ENCODE results near the gene AP3B1.
"Not testable (repeated sequence)": the region's sequence is repeated elsewhere in the genome, so short reads cannot be mapped to it uniquely, and the experiment has no call there.

Gene AP3B1

GRCh38 chr5:78050888-78051287 lies 243.6 kb downstream of the AP3B1 start:
- in situ Hi-C loops (cut with MboI; ENCODE audit: low sequenced_read_pairs) = no loop called here
- DNase-seq (ENCODE audit: low spot score in 2 of 2) = peak in 1 of 2 experiments; percentile 91
- H3K9me3 ChIP-seq = no peaks in the 10 kb centered on the region
- H3K36me3 ChIP-seq (replicated peaks) = no peaks in the 10 kb centered on the region
- H3K4me1 ChIP-seq = peaks cover 10% of the 10 kb centered on the region
- H3K4me3 ChIP-seq = no peak overlapping the region
- H3K27me3 ChIP-seq (ENCODE audit: low read depth) = peaks cover 2% of the 10 kb centered on the region

GRCh38 chr5:78046823-78047222 lies 247.7 kb downstream of the AP3B1 start:
- H3K9me3 ChIP-seq; H3K4me3 ChIP-seq; in situ Hi-C loops (cut with MboI; ENCODE audit: low sequenced_read_pairs); H3K4me1 ChIP-seq; H3K27me3 ChIP-seq (ENCODE audit: low read depth); H3K36me3 ChIP-seq (replicated peaks); DNase-seq (ENCODE audit: low spot score in 2 of 2): not testable (repeated sequence)

- DNase-seq (ENCODE audit: low spot score in 2 of 2) = no peak
- in situ Hi-C loops (cut with MboI; ENCODE audit: low sequenced_read_pairs) = no loop called here
- Histone ChIP-seq H3K36me3 (replicated peaks) (no peaks in the 10 kb centered on the region), H3K9me3 (no peaks in the 10 kb centered on the region), H3K27me3 (ENCODE audit: low read depth) (no peaks in the 10 kb centered on the region; the same call in 1 of the 2 replicates), H3K4me3 (no peak overlapping the region), H3K4me1 (peaks cover 3% of the 10 kb centered on the region)
These were observed 248.5 kb downstream of the AP3B1 start for GRCh38 chr5:78046006-78046405.

GRCh38 chr5:78041805-78042204 lies 252.7 kb downstream of the AP3B1 start:
- no peak for DNase-seq (ENCODE audit: low spot score in 2 of 2)
- Histone ChIP-seq H3K27me3 (ENCODE audit: low read depth) (no peaks in the 10 kb centered on the region), H3K36me3 (replicated peaks) (no peaks in the 10 kb centered on the region), H3K4me3 (no peak overlapping the region), H3K9me3 (no peaks in the 10 kb centered on the region), H3K4me1 (no peaks in the 10 kb centered on the region)
- in situ Hi-C loops (cut with MboI; ENCODE audit: low sequenced_read_pairs) = no loop called here

- in situ Hi-C loops (cut with MboI; ENCODE audit: low sequenced_read_pairs) = no loop called here
- H3K4me3 ChIP-seq = no peak overlapping the region
- DNase-seq (ENCODE audit: low spot score in 2 of 2) = no peak
- no peaks in the 10 kb centered on the region for H3K4me1 ChIP-seq
- H3K9me3 ChIP-seq = no peaks in the 10 kb centered on the region
- no peaks in the 10 kb centered on the region for H3K27me3 ChIP-seq (ENCODE audit: low read depth)
- H3K36me3 ChIP-seq (replicated peaks) = no peaks in the 10 kb centered on the region
These were observed 269.0 kb downstream of the AP3B1 start for GRCh38 chr5:78025540-78025939.

GRCh38 chr5:78019744-78020143 lies 274.8 kb downstream of the AP3B1 start:
- Histone ChIP-seq H3K27me3 (ENCODE audit: low read depth) (no peaks in the 10 kb centered on the region), H3K36me3 (replicated peaks) (no peaks in the 10 kb centered on the region), H3K4me1 (peaks cover 13% of the 10 kb centered on the region), H3K4me3 (no peak overlapping the region), H3K9me3 (no peaks in the 10 kb centered on the region)
- DNase-seq (ENCODE audit: low spot score in 2 of 2) = no peak
- in situ Hi-C loops (cut with MboI; ENCODE audit: low sequenced_read_pairs) = no loop called here

- peak in 1 of 2 experiments; percentile 94 for DNase-seq (ENCODE audit: low spot score in 2 of 2)
- Histone ChIP-seq H3K9me3 (no peaks in the 10 kb centered on the region), H3K4me1 (peaks cover 13% of the 10 kb centered on the region), H3K36me3 (replicated peaks) (no peaks in the 10 kb centered on the region), H3K27me3 (ENCODE audit: low read depth) (no peaks in the 10 kb centered on the region), H3K4me3 (no peak overlapping the region)
- in situ Hi-C loops (cut with MboI; ENCODE audit: low sequenced_read_pairs) = no loop called here
These were observed 277.5 kb downstream of the AP3B1 start for GRCh38 chr5:78016863-78017529.

GRCh38 chr5:78009937-78010527 lies 284.5 kb downstream of the AP3B1 start:
- in situ Hi-C loops (cut with MboI; ENCODE audit: low sequenced_read_pairs) = no loop called here
- no peaks in the 10 kb centered on the region for H3K27me3 ChIP-seq (ENCODE audit: low read depth)

GRCh38 chr5:78008356-78008967 lies 286.0 kb downstream of the AP3B1 start:
- Histone ChIP-seq H3K4me1 (peaks cover 23% of the 10 kb centered on the region), H3K27me3 (ENCODE audit: low read depth) (no peaks in the 10 kb centered on the region), H3K4me3 (no peak overlapping the region), H3K9me3 (no peaks in the 10 kb centered on the region), H3K36me3 (replicated peaks) (no peaks in the 10 kb centered on the region)
- DNase-seq (ENCODE audit: low spot score in 2 of 2) = peak; percentile 51 to 56
- in situ Hi-C loops (cut with MboI; ENCODE audit: low sequenced_read_pairs) = no loop called here

More at GRCh38 chr5:78009937-78010527, 284.5 kb downstream of the AP3B1 start:
- Histone ChIP-seq H3K9me3 (no peaks in the 10 kb centered on the region), H3K4me3 (no peak overlapping the region), H3K36me3 (replicated peaks) (no peaks in the 10 kb centered on the region), H3K4me1 (peaks cover 8% of the 10 kb centered on the region)
- DNase-seq (ENCODE audit: low spot score in 2 of 2) = no peak

GRCh38 chr5:78007233-78007632 lies 287.3 kb downstream of the AP3B1 start:
- Histone ChIP-seq H3K36me3 (replicated peaks) (no peaks in the 10 kb centered on the region), H3K4me1 (peaks cover 33% of the 10 kb centered on the region), H3K9me3 (no peaks in the 10 kb centered on the region), H3K4me3 (no peak overlapping the region), H3K27me3 (ENCODE audit: low read depth) (no peaks in the 10 kb centered on the region)
- DNase-seq (ENCODE audit: low spot score in 2 of 2) = no peak
- in situ Hi-C loops (cut with MboI; ENCODE audit: low sequenced_read_pairs) = no loop called here

GRCh38 chr5:78006449-78006848 lies 288.0 kb downstream of the AP3B1 start:
- in situ Hi-C loops (cut with MboI; ENCODE audit: low sequenced_read_pairs) = no loop called here
- Histone ChIP-seq H3K4me1 (peaks cover 33% of the 10 kb centered on the region), H3K9me3 (no peaks in the 10 kb centered on the region), H3K27me3 (ENCODE audit: low read depth) (no peaks in the 10 kb centered on the region), H3K4me3 (no peak overlapping the region), H3K36me3 (replicated peaks) (no peaks in the 10 kb centered on the region)
- no peak for DNase-seq (ENCODE audit: low spot score in 2 of 2)

GRCh38 chr5:78005021-78005785 lies 289.3 kb downstream of the AP3B1 start:
- no peaks in the 10 kb centered on the region for H3K9me3 ChIP-seq
- no peak overlapping the region for H3K4me3 ChIP-seq
- H3K4me1 ChIP-seq = peaks cover 33% of the 10 kb centered on the region
- no peaks in the 10 kb centered on the region for H3K27me3 ChIP-seq (ENCODE audit: low read depth)
- DNase-seq (ENCODE audit: low spot score in 2 of 2) = peak; percentile 58 to 98
- in situ Hi-C loops (cut with MboI; ENCODE audit: low sequenced_read_pairs) = no loop called here
- no peaks in the 10 kb centered on the region for H3K36me3 ChIP-seq (replicated peaks)

- Histone ChIP-seq H3K27me3 (ENCODE audit: low read depth) (no peaks in the 10 kb centered on the region), H3K4me3 (no peak overlapping the region), H3K4me1 (peaks cover 33% of the 10 kb centered on the region), H3K36me3 (replicated peaks) (no peaks in the 10 kb centered on the region), H3K9me3 (no peaks in the 10 kb centered on the region)
- no peak for DNase-seq (ENCODE audit: low spot score in 2 of 2)
- in situ Hi-C loops (cut with MboI; ENCODE audit: low sequenced_read_pairs) = no loop called here
These were observed 289.9 kb downstream of the AP3B1 start for GRCh38 chr5:78004559-78004958.

GRCh38 chr5:78003919-78004318 lies 290.6 kb downstream of the AP3B1 start:
- Histone ChIP-seq H3K27me3 (ENCODE audit: low read depth) (no peaks in the 10 kb centered on the region), H3K36me3 (replicated peaks) (no peaks in the 10 kb centered on the region), H3K4me1 (peaks cover 33% of the 10 kb centered on the region), H3K9me3 (no peaks in the 10 kb centered on the region), H3K4me3 (no peak overlapping the region)
- in situ Hi-C loops (cut with MboI; ENCODE audit: low sequenced_read_pairs) = no loop called here
- peak; percentile 59 to 70 for DNase-seq (ENCODE audit: low spot score in 2 of 2)

Data from HAP-1 (cell line).